GM12874 (cell line): ENCODE results near the gene GSK3A.

Experiments used
- TF ChIP-seq, protein P1 (sequence below): IDR thresholded peaks from 2 replicates; pipeline ENCODE4 v1.5.1; 2011; ENCODE audit warnings: low read depth, mild to moderate bottlenecking, control low read depth, low read length, moderate library complexity; ENCODE audit not compliant: insufficient read depth

GSK3A gene

DNA sequence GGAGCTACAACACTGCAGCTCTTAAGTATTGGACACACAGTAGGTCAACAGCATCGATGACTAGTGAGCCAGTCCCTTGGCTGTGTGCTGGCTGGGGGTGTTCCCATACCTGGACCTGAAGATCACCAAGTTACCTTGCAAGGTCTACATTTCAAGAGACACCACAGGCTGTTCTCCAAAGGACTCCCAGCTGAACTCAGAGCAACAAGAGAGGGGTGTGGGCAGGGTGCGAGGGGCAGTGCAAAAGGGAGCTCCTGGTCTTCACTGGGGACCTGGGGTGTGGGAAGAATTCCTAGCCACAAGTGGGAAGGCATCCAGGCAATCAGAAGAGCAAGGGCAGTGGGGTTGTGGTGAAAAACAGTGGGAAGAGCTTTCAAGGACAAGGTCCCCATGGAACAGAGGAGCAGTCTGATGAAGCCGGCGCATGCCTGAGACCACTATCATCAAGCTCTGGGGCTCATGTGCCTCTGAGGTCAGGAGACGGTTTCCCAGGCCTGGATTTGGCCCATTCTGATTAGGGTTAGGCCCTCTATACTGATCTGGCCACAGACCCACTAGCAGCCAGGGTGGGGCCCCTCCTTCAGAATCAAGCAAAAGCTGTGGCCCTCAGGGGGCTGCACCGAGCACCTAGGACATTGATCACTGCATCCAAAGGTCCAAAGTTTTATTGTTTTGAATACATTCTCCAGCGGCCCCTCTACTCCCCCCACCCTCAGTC is 4.7 kb upstream of the GSK3A start:
- TF ChIP-seq, protein P1, sequence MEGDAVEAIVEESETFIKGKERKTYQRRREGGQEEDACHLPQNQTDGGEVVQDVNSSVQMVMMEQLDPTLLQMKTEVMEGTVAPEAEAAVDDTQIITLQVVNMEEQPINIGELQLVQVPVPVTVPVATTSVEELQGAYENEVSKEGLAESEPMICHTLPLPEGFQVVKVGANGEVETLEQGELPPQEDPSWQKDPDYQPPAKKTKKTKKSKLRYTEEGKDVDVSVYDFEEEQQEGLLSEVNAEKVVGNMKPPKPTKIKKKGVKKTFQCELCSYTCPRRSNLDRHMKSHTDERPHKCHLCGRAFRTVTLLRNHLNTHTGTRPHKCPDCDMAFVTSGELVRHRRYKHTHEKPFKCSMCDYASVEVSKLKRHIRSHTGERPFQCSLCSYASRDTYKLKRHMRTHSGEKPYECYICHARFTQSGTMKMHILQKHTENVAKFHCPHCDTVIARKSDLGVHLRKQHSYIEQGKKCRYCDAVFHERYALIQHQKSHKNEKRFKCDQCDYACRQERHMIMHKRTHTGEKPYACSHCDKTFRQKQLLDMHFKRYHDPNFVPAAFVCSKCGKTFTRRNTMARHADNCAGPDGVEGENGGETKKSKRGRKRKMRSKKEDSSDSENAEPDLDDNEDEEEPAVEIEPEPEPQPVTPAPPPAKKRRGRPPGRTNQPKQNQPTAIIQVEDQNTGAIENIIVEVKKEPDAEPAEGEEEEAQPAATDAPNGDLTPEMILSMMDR = no peak

DNA sequence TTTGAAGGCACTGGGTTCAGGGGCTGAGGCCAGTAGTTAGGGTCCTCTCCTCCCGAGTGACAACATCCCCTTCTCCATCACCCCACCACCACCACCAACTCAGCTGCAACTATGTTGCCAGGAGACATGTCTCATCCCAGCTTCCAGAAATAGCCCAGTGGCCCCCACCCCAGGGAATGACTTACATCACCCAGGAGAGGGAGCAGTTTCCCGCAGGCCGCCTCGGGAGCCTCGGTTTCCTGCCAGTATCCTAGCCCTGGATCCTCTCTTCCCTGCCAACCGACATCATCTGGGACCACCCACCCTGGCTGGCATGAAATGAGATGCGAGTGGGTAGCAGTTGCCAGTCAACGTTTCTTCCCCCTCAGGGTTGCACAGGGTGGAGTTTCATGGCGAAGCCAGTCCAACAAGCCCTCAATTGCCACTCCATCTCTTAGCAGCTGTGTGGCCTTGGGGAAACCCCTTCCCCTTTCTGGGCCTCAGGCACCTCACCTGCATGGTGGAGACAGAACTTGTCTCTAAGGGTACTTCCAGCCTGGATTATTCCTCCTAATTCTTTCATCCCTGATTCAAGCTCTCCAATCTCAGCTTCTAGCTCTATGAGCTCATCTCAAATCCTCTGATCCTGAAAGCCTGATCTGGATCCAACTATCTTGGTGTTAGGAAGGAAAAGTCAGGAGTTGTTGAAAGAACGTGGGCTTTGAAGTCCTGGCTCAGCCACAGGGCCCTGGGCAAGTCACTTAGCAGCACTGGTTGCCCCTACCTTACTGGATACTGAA is 3.9 kb upstream of the GSK3A start:
- TF ChIP-seq, protein P1 = no peak

DNA sequence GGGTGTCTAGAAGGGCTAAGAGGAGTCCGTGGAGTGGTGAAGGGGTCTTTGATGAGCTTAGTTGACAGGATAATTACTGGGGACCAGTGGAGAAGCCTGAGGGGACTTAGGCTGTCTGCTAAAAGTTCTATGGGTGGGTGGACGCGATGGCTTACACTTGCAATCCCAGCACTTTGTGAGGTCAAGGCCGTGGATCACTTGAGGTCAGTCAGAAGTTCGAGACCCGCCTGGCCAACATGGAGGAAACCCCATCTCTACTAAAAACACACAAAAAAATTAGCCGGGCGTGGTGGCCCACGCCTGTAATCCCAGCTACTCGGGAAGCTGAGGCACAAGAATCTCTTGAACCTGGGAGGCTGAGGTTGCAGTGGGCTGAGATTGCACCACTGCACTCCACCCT is 2.8 kb upstream of the GSK3A start:
- TF ChIP-seq, protein P1 = no peak

DNA sequence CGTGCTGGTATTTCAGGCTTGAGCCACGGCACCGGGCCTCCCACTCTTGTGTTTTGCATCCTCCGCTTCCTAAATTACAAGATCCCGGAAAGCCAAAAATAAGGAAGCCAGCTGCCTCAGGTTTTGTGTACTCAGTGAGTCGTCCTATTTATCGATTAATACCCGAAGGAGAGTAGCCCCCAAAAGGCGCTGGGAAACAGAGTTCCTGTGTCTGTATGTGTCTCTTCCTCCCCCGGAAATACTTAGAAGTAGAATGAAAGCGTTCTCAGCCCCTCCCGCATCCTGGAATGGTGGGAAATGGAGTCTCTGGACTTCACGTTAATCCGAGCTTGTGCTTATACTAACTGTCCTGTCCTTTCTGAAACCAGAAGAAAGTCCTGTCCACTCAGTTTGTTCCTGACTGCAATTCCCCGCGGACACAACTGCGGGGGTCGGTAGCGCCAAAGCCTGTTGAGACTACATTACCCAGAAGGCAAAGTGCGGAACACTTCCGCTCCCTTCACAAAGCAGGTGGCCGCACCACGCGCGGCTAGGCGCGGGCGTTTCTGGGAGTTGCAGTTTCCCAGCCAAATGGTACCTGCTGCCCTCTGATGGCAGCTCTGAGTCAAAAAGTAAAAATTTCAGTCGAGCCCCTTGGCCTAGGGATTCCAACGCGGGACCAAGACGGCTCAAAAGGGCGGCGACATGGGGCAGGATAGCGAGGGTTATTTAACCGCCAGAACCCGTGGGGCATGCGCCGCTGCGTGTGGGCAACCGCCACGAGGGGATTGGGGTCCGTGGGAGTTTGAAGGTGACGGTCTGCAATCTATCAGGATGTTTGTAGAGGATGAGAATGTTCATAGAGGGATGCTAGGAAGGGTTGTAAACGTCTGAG is 2.2 kb upstream of the GSK3A start:
- TF ChIP-seq, protein P1 = peak; percentile 72

DNA sequence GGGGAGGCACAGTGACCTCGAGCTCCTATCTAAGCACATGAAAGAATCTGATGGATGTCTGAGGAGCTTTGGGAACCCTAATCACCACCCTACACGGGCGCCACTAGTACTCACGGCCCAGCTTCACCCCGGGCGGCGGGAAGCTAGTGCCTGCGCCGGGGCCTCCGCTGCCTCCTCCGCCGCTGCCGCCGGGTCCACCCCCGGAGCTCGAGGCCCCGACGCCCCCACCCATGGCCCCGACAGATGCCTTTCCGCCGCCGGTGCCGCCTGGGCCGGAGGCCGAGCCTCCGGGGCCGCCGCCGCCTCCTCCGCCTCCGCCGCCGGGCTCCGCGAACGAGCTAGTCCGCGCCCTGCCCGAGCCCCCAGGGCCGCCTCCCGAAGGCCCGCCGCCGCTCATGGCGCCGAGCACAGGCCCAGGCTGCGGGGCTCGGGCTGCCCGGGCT is 312 bp downstream of the GSK3A start:
- TF ChIP-seq, protein P1 = no peak

DNA sequence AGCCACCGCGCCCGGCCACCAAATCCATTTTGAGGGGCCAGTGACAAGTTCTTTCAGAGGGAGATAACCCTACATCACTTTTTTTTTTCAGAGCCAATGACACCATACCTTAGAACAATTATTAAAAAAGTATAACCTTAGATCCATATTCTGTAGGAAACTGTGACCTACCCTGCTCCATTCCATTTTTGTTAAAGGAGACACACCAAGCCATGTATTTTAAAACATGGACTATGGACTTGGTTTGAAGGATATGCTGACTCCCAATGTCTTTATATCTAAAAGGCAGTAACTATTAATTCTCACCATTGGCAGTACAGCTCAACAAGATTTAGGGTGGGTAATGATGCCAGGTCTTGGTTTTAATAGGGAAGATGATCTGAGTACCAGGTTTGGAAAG is 1.1 kb downstream of the GSK3A start:
- TF ChIP-seq, protein P1 = no peak

DNA sequence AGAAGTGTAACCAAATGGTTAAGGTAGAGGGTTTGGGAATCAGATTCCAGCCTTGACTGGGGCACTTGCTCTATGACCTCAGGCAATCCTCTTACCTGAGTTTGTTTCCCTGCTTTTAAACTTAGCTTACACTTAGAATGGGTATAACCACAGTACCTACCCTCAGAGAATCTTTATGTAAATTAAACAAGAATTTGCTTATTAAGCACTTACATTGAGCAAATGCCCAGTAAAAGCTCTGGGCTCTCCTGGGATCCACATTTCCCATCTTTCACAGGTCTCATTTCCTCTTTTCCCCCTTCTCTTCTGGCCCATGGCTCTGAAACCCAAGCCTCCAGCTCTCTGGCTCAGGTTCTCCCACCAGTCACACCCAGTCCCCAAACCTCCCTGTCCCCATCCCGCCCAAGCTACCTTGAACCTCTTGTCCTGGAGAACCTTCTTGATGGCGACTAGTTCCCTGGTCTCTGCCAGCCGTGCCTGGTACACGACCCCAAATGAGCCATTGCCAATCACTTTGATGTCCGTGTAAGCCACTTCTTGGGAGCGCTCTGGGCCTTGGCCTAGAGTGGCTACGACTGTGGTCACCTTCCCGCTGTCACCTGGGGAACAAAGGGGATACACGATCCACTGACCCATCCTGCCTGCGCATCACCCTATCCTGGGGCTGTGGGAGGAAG is 2.7 kb downstream of the GSK3A start:
- TF ChIP-seq, protein P1 = no peak
